GM19438 (cell line): ENCODE data around the gene CIDEB.

ENCODE experiments used
- ATAC-seq: cut with Tn5 transposase; IDR thresholded peaks from one replicate; pipeline ENCODE4 v1.9.1; 2021; ENCODE audit warnings: low read depth; ENCODE audit not compliant: unreplicated experiment

Gene CIDEB

DNA sequence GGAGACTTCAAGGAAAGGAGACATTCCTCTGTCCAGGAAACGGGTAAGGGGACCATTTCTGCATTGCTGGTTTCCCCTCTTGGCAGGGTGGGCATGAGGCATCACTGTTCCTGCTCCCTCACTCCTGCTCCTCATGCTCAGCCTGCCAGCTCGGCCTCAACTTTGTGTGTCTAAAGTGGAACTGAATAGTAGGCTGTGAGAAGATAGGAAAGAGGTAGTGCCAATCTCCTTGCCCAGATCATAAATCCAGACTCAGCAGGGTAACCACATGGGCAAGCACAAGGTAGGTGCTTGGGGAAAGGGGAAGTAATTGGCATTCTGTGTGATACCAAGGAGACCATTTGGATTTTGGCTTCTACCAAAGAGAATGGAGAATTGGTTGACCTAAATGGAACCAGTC lies 6.1 kb upstream of the CIDEB start:
- no peak for ATAC-seq

DNA sequence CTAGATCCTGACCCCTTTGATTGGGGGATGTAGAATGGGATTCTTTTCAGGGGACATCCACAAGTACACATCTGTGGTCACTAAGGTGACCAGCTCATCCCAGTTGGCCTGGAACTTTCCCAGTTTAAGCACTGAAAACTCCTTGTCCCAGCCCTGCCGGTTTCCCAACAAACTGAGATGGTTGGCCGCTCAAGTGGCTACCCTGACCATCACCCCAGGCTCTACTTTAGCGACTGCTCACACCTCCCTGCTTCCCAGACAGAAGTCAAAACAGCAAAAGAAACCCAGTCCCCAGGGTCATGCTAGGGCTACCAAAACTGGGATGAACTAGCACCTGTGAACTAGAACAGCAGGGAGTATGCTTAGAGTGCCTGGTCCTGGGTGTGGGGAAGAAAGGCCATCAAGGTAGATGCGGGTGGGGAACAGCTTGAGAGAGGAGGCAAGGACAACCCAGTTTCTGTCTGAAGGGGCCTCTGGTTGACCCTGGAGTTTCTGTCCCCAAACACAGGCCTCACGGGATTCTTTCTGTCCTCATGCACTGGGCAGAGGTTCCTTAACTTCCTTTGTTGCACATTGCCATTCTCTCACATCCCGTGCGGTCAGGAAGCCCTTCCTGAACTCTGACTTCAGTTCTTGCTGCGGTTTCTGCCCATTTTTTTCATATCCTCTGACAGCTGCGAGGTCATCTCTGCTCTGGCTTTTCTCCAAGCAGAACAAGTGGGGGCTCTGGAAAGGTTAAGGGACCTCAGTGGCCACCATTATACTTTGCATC lies 5.1 kb upstream of the CIDEB start:
- no peak for ATAC-seq

DNA sequence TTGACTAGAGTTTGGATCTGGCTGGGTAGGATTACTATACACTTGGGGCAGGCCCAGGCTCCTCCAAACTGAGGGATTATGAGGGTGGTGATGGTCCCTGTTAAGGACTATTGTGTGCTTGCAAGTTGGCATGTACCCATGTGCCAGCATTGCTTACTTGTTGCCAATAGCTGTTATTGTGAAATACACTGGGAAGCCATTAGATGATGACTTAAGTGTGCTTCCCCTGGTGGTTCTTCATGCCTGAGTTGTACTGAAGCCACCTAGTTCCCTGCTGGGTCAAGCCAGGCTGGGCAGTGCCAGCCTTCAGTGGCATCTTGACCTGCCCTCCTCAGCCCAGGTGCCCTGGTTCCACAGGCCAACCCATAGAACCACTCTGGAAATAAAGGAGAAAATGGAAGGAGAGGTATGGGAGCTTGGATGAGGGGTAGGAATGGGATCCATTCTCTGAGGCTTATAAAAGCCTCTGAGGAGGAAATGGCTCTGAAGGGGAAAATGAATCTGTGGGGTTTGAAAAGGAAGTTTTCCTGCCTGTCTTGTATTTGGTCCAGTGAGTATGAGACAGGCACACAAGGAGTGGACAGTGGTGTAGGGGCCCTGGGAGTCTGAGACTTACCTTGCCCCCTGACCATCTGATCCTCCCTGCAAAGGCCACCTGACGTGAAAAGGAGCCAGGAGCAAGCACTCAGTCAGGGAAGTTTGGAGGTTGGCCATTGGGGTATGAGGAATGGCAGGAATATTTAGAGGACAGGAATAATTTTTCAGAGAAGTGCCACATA lies 4.2 kb upstream of the CIDEB start:
- ATAC-seq, result no peak

DNA sequence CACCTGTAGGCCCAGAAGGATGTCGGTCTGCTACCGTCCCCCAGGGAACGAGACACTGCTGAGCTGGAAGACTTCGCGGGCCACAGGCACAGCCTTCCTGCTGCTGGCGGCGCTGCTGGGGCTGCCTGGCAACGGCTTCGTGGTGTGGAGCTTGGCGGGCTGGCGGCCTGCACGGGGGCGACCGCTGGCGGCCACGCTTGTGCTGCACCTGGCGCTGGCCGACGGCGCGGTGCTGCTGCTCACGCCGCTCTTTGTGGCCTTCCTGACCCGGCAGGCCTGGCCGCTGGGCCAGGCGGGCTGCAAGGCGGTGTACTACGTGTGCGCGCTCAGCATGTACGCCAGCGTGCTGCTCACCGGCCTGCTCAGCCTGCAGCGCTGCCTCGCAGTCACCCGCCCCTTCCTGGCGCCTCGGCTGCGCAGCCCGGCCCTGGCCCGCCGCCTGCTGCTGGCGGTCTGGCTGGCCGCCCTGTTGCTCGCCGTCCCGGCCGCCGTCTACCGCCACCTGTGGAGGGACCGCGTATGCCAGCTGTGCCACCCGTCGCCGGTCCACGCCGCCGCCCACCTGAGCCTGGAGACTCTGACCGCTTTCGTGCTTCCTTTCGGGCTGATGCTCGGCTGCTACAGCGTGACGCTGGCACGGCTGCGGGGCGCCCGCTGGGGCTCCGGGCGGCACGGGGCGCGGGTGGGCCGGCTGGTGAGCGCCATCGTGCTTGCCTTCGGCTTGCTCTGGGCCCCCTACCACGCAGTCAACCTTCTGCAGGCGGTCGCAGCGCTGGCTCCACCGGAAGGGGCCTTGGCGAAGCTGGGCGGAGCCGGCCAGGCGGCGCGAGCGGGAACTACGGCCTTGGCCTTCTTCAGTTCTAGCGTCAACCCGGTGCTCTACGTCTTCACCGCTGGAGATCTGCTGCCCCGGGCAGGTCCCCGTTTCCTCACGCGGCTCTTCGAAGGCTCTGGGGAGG lies 3.1 kb upstream of the CIDEB start, which contains the start of gene LTB4R:
LTB4R (plus strand) TSS at position 857 of the 959 bp plus-strand sequence. CDS start 4,150 bp downstream, outside the sequence.
- peak; percentile 66 for ATAC-seq

DNA sequence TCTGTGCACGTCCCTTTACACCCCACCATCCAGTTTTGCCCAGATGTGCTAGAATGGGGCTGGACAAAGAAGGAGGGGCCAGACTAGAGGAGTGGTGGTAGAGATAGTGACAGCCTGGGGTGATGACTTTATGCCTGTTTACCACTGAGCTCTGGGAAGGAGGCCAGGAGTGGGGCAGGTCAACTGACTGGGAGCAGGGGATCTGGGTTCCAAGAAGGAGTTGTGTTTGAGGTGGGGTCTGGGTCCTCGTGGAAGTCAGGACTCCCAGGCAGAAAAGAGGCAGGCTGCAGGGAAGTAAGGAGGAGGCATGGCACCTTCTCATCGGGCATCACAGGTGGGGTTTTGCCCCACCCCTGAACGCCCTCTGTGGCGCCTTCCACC lies 2.5 kb upstream of the CIDEB start:
- ATAC-seq, result no peak

DNA sequence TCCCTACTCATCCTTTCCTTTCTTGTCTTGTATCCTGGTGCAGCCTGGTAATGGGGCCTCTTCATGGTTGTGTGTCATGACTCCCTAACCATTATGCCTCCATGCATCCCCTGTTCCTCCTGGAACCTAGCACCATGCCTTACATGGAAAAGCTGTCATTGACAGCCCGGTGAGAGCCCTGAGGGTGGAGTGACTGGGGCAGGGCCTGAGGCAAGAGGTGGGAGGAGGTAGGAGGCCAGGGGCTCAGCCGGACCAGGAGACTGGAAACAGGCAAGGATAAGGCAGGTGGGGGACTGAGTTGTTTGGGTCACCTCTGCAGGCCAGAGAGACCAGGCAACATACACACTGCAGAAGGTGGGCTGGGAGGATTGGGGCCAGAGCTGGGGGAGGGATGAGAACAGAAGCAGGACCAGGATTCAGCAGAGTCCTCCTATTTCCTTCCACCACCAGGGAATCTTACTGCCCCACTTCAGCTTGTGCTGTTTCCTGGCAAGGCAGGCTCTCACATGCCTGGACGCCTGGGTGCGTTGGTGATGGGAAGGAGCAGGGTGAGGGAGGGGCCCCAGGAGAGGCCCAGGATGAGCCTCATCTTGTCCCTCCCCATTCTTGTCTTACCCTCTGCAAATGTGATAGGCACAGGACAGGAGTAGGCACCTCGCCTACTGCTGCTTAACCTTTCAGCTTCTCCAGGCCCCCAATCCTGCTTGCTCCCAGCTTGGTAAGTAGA lies 1.9 kb upstream of the CIDEB start, which contains the start of gene LTB4R2:
LTB4R2 (plus strand) TSS at position 603 of the 727 bp plus-strand sequence. CDS start 525 bp downstream, outside the sequence.
- ATAC-seq, result no peak

DNA sequence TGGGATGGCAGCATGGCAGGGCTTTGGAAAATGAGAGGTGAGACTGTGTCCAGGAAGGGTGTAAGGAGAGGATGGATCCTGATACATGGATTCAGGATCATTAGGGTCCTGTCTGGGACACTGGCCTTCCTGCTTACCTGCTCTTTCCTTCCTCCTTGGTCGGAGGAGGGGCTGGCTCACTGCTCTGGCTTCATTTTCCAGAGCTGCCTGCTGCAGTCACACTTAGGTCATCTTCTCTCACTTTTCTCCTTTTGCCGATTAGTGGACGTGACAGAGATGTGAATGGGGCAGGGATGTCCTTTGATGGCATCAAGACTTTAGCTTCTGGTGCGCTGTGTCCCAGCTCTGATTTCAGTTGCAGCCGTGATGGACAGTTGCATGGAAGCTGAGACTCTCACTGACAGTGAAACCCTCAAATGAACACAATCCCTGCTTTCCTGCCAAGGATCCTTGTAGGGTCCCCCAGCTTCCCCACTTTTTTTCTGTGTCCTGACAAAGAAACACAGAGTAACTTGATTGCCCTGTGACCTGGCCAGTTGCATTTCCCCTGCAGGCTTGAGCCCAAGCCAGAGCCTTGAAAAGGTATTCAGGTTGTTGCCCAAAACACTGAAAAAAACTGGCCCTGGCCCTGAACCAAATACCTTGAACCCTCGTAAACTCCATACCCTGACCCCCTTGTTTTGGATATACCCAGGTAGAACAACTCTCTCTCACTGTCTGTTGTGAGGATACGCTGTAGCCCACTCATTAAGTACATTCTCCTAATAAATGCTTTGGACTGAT lies 756 bp upstream of the CIDEB start:
- no peak for ATAC-seq

DNA sequence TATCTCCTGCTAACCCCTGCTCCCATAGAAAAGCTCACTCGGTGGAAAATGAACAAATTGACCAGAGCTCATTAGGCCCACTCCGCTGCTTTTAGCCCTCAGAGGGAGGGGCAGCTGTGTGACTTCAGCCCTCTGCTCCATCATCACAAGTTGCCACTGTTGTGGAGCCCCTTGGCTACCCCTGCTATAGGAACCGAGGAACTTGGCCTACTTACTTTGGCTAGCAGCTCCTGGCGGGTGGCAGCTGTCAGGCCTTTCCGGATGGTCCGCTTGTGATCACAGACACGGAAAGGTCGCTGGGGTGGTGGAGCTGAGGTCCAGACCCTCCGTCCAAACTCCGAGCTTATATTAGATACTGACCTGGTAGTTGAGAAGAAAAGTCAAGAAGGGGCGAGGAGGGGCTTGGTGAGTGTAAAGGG lies 612 bp downstream of the CIDEB start:
- ATAC-seq, result no peak

DNA sequence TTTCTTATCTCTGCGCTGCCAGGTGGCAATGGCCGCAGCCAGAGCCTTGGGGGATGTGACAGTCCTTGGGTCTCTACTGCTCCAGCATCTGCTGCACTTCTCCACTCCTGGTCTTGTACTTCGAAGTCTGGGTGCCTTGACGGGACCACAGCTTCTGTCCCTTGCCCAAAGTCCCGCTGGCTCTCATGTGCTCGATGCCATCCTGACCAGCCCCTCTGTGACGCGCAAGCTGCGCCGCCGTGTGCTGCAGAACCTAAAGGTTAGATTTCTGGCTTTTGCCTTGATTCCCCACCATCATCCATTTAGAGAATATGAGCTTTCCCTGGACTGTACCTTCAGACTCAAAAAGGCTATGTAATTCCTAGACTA lies 3.8 kb downstream of the CIDEB start:
- no peak for ATAC-seq

DNA sequence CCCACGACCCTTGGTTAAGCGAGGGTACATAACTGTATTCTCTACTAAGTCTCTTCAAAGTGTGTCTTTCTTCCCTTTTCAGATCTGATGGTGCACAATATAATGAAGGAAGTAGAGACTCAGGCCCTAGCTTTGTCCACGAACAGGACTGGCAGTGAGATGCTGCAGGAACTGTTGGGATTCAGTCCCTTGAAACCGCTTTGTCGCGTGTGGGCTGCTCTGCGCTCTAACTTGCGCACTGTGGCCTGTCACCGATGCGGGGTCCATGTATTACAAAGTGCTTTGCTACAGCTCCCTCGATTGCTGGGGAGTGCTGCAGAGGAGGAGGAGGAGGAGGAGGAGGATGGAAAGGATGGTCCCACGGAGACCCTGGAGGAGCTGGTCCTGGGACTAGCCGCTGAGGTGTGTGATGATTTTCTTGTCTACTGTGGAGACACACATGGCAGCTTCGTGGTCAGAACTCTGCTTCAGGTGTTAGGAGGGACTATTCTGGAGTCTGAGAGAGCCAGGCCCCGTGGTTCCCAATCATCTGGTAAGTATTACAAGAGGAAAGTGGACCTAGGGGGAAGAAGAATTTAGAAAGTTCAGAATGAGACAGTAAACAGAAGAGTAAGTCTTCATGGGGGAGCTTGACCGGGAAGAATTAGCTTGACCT lies 7.3 kb downstream of the CIDEB start:
- no peak for ATAC-seq

DNA sequence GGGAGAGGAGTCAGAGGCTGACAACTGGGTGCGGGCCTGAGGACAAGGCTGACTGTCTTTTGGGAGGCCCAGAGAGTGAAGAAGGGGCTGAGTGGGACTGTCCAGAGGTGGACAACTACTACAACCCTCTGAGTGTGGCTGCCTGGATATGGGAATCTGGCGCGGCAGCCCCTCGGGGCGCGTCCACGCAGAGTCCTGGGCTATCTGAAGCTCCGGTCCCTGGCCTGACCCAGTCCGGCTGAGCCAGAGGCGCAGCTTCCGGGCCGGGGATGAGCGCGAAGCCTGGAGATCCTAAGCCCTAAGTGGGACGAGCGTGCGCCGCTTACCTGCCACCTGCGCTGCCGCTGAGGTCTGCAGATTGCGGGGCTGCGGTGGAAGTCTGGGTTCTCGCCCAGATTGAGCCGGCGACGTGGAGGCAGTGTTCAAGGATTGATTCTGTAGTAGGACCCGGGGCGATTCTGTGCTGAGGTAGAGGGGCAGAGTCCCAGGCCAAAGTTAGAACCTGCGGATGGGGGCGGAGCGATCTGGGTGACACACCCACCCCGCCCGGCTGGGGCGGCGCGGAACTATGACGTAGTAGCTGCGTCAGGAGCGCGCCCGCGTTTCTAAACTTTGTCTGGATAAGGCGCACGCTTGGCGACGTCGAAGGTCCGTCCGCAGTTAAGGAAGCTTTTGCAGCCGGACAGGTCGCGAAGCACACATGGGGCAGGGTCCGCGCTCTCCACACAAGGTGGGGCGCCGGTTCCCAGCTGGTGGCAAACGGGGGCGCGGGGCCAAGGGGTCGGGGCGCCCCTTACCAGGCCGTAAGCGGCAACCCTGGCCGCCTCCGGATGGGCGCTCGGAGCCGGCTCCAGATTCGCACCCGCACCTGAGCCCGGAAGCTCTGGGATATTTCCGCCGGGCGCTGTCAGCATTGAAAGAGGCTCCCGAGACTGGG lies 8.3 kb downstream of the CIDEB start, which contains the start of the genes DHRS1 and NOP9:
DHRS1 (minus strand) TSS at position 526 of the 937 bp plus-strand sequence. CDS start 674 bp downstream, outside the sequence.
NOP9 (plus strand) TSS at position 596 of the 937 bp plus-strand sequence; CDS start at position 701, 105 bp downstream.
- ATAC-seq, result peak; percentile 72

DNA sequence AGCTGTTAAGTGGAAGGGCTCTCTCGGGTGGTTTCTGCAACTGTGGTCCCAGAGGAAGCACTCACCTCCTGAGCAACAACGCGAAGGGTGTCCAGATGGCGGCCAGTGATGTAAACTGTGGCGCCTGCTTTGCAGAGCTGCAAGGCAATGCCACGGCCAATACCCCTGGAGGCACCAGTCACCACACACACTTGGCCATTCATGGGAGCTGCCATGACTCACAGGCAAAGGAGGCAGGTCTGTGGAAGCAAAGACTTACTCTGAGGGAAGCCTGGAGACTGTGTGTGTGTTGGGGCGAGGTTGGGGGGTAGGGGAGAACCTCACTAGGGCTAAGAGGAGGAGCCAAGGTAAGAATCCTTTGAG lies 8.9 kb downstream of the CIDEB start:
- no peak for ATAC-seq

DNA sequence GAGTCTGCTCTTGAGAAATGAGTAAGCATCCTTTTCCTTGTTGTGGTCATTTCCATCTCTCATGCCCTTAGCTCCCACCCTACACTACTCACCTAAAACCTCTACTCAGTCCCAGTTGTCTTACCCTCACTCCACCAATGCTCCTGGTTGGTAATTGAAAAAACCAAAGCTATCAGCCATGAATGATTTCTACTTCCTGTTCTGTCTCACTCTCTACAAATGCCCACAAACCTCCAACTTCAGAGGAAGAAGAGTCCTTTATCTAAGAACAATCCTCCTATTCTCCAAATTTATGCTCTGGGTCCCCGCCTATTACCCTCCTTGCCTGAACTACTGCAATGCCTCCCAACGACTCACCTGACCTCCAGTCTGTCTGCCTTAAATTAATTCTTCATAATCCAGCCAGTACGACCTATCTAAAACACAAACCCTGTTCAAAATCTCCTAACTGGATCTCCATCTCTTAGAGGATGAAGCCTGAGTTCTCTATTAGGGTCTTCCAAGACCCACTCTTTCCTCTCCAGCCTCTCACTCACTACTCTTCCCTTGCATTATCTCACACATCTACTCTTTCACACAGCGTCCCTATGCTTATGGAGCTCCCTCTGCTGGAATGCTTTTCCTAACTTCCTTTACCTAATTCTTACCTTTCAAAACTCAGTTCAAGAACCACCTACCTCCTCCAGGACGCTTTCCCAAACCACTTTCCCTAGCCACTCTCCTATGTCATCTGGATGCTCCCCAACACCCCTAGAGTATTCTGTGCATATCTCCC lies 10.4 kb downstream of the CIDEB start:
- peak; percentile 7 for ATAC-seq

DNA sequence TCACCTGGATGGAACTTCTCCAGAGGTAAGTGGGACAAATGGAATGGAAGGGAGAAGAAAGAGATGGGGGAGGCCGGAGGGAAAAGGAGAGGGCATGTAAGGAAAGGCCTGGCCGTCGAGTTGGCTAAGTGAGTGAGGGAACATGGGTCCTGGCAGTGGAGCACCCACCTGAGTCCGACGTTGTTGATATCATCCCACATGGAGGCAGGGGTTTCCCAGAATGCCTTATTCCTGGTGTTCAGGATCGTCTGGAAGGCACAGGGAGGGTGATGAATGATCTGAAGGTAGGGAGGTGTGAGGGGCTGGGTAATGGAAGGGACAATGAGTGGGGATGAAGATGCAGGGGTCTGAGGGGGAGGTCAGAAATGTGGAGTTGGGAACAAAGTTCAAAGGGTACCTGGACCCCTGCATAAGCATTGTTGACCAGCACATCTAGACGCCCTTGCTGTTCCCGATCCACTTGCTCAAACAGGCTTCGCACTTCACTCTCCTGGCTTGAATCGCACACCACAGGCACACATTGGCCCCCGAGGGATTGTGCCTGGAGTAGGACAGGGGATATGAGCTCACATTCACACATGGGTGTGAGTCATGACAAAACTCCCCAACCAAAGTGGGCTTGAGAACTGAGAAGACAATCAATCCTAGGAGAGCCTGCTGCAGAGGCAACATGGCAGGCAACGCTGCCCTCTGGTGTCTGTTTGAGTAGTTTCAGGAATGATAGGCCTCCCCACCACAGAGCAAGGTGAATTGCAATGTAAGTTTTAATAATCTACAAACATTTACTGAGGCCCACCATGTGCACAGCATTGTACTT lies 11.2 kb downstream of the CIDEB start:
- ATAC-seq, result peak; percentile 41

DNA sequence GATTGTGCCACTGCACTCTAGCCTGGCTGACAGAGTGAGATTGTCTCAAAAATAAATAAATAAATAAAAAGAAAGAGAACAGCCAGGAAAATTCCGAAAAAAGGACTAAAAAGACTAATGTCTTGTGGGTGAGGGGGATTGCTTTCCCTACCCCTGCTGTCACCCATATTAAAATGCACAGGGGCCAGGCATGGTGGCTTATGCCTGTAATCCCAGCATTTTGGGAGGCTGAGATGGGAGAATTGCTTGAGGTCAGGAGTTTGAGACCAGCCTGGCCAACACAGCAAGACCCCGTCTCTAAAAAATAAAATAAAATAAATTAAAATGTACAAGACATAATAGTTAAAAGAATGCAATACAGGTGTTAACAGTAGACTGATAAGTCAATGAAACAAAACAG lies 14.3 kb downstream of the CIDEB start:
- ATAC-seq, result no peak
